22Rv1 (cell line): ENCODE data around the gene GRAP.

ENCODE experiments used
- CTCF ChIP-seq: fragments of 450-650 bp; IDR thresholded peaks from 2 replicates; pipeline ENCODE4 v1.5.1; 2017; ENCODE audit warnings: mild to moderate bottlenecking
- ZFX ChIP-seq: fragments of 450-650 bp; IDR thresholded peaks from 2 replicates; pipeline ENCODE4 v1.6.1; 2017; ENCODE audit warnings: antibody characterized with exemption, borderline replicate concordance

- TF ChIP-seq CTCF (no peak), ZFX (no peak)
Measured at GRCh38 chr17:19003543-19004420, 43.0 kb downstream of the GRAP start.
